DMS153 treated with DMSO at 0.1 percent for 48 hours (cell line): ENCODE measurements around the gene TMEM132C.

Experiments
- DNase-seq: peaks from one replicate; lab custom pipeline; 2025; ENCODE audit not compliant: unreplicated experiment; lab: John Stamatoyannopoulos, UW

The TMEM132C gene

DNA sequence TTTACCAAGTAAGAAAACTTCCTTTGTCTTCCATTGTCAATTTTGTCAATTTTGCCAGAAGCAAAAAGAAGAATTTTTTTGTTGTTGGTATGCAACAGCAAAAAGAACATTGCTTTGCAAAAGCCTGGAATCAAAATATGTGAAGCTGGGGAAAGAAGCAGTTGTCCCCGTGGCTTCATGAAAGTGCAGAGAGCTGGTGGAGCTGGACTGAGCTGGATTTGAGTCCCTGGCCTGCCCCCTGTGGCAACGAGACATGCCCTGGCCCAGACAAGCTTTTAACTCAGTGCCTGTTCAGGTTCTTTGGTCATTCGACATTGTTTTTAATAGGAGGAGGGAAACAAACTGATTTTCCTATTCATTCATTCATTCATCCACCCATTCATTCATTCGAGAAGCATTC is 486.5 kb downstream of the TMEM132C start:
- no peak for DNase-seq

DNA sequence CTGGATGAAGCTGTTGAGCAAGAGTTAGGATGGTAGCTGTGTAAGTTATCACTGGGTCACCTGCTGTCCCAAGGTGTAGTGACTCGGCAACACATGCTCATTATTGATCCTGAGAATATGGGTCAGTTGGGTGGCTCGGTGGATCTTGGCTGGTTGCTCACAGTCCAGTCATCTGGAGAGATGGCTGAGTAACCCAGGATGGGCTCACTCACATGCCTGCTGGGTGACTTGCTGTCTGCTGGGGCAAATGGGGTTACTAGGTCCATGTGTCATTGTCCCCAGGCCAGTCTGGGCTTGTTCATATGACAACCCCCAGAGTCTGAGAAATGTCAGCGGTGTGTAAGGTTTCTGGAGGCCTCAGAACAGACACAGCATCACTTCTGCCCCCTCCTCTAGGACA is 487.3 kb downstream of the TMEM132C start:
- DNase-seq = no peak

DNA sequence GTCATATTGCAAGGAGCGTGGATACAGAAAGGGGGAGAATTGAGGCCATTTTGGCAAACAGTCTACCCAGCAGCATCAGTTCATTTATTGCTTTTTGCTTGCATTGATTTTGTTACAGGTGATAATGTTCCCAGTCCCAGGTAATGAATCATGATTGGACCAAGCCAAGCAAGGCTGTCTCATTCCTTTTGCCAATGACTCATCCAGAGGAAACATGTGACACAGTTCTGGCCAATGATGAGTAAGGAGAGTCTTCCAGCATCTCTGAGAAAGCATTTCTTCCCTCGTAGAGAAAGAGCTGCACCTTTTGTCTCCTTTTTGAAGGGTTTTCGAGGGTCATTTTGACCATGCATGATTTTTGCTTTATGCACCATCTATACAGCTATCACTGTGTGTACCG is 488.6 kb downstream of the TMEM132C start:
- no peak for DNase-seq
